Mesothelial cell of epicardium (in vitro differentiated cells): Measurements from ENCODE around the gene NXNL2. TPM values are rescaled to one million over a fixed set of nuclear protein-coding genes. Genes with fewer than 3 reads are reported as not detected.

ENCODE experiments used
- DNase-seq, 2 experiments: peaks; one replicate each; pipeline ENCODE4 v3.0.0; 2021; ENCODE audit warnings: low spot score in 2 of 2; ENCODE audit not compliant: unreplicated experiment in 2 of 2
- H3K27ac Mint-ChIP-seq: 2 replicates; pipeline ENCODE4 v1.8.0; 2021; ENCODE audit warnings: mixed read lengths
- H3K27me3 Mint-ChIP-seq: 2 replicates; pipeline ENCODE4 v1.8.0; 2021; ENCODE audit warnings: low read depth, mixed read lengths
- H3K36me3 Mint-ChIP-seq: 2 replicates; pipeline ENCODE4 v1.8.0; 2021; ENCODE audit warnings: mixed read lengths
- H3K4me1 Mint-ChIP-seq: 2 replicates; pipeline ENCODE4 v1.8.0; 2021; ENCODE audit warnings: mixed read lengths
- H3K4me3 Mint-ChIP-seq: 2 replicates; pipeline ENCODE4 v1.8.0; 2021; ENCODE audit warnings: mild to moderate bottlenecking, moderate library complexity, mixed read lengths
- H3K9me3 Mint-ChIP-seq: 2 replicates; pipeline ENCODE4 v1.8.0; 2021; ENCODE audit warnings: mixed read lengths
- total RNA-seq: library from RNA; stranded (reverse); gene quantifications from 3 replicates; pipeline ENCODE4 v1.2.1, GENCODE V29; 2021
- TF ChIP-seq, protein P1 (sequence below): fragments of 200-600 bp; sonication (generic); IDR thresholded peaks from one replicate; pipeline ENCODE4 v1.5.0; 2021; ENCODE audit warnings: antibody characterized with exemption; ENCODE audit not compliant: unreplicated experiment

The NXNL2 gene
- total RNA-seq, 1 donor from 2014 or later = 2.2 TPM

DNA sequence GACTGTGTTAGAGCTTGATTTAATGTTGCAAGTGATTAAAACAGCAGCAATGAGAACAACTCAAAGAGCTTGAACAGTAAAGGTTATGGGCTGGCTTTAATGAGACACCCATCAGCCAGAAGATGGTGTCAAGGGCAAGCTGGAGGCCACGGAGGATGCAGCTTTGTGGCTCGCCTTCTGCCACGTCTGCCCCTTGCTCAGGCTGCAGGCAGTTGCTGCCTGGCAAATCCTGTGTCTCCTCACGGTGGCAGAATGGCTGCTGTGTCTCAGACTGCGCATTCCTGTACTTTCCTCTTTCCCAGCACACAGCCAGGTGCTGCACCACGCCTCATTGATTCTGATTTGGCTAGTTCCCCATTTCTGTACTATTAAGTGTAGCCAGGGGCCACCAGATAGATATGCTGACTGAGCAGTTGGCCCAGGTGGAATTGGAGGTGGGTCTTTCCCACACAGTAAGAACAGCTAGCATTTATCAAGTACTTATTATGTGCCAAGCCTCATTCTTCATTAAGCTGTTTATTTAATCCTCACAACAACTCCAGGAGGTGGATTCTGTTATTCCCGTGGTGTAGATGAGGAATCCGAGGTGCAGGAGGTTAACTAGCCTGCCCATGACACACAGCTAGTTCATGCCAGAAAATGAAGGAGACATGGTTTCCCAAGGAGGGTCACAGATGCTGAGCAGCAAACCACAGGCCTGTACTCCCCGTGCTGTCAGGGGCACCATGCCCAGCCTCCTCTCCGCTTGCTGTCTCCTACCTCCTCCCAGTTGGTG, 3.5 kb downstream of the NXNL2 start:
- DNase-seq = no peak
- Mint-ChIP-seq H3K4me3 (no peak overlapping the region), H3K9me3 (no peaks in the 10 kb centered on the region), H3K27ac (no peak overlapping the region), H3K27me3 (no peaks in the 10 kb centered on the region), H3K36me3 (no peaks in the 10 kb centered on the region), H3K4me1 (peaks cover 21% of the 10 kb centered on the region)
- TF ChIP-seq, protein P1, sequence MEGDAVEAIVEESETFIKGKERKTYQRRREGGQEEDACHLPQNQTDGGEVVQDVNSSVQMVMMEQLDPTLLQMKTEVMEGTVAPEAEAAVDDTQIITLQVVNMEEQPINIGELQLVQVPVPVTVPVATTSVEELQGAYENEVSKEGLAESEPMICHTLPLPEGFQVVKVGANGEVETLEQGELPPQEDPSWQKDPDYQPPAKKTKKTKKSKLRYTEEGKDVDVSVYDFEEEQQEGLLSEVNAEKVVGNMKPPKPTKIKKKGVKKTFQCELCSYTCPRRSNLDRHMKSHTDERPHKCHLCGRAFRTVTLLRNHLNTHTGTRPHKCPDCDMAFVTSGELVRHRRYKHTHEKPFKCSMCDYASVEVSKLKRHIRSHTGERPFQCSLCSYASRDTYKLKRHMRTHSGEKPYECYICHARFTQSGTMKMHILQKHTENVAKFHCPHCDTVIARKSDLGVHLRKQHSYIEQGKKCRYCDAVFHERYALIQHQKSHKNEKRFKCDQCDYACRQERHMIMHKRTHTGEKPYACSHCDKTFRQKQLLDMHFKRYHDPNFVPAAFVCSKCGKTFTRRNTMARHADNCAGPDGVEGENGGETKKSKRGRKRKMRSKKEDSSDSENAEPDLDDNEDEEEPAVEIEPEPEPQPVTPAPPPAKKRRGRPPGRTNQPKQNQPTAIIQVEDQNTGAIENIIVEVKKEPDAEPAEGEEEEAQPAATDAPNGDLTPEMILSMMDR = no peak

DNA sequence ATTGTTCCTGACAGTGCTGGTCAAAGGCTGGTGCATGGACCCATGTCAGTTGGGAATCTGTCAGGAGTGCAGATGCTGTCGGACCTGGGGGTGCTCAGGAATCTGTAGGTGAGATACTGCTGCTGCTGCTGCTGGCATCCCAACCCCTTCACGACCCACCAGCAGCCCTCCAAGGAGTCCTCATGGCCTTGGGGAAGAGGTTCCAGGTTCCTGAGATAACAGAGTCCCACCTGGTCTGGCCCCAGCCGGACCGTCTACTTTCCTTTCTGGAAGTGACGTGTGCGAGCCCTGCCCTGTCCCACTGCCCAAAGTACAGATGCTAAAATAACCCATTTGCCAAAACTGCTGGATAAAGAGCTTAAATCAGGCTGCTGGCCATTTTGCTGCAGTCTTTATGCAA, 4.3 kb downstream of the NXNL2 start:
- no peaks in the 10 kb centered on the region for H3K9me3 Mint-ChIP-seq
- H3K4me3 Mint-ChIP-seq = no peak overlapping the region
- no peak for DNase-seq
- H3K27me3 Mint-ChIP-seq = no peaks in the 10 kb centered on the region
- no peaks in the 10 kb centered on the region for H3K36me3 Mint-ChIP-seq
- no peak overlapping the region for H3K27ac Mint-ChIP-seq
- TF ChIP-seq, protein P1 = no peak
- peaks cover 16% of the 10 kb centered on the region for H3K4me1 Mint-ChIP-seq

DNA sequence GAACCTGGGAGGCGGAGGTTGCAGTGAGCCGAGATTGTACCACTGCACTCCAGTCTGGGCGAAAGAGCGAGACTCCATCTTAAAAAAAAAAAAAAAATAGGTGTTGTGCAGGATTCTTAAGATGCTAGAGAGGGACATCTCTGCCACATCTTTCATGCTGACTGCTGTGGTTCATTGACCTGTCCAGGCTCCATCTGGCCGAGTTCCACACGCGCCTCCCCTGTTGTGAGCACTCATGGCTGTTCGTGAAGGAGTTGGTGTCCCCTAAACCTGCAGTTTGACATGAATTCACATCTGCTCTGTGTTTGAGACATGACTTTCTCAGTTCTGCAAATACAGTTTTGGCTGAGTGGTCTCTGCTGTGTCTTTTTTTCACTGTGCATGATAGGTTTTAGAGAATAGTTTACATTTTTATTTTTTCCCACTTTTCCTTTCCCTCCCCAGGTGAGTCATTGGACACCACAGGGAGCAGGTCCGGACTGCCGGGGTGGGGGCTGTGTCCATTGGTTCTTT, 5.3 kb downstream of the NXNL2 start:
- TF ChIP-seq, protein P1 = no peak
- no peaks in the 10 kb centered on the region for H3K9me3 Mint-ChIP-seq
- H3K27me3 Mint-ChIP-seq = no peaks in the 10 kb centered on the region
- DNase-seq = no peak
- H3K36me3 Mint-ChIP-seq = no peaks in the 10 kb centered on the region
- no peak overlapping the region for H3K27ac Mint-ChIP-seq
- H3K4me1 Mint-ChIP-seq = peaks cover 22% of the 10 kb centered on the region
- H3K4me3 Mint-ChIP-seq = no peak overlapping the region

DNA sequence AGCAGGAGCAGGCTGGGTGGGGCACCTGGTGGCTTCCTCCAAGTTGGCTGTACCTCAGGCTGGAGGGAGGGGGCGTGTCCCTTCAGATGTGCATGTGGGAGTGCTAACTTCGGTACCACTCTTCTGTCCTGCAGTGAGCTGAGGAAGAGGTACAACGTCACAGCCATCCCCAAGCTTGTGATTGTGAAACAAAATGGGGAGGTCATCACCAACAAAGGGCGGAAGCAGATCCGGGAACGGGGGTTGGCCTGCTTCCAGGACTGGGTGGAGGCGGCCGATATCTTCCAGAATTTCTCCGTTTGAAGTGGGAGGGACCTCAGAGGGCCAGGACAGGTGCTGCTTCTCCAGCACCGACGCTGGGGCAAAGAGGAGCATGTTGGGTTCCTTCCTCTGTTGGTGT, 9.3 kb downstream of the NXNL2 start:
- H3K9me3 Mint-ChIP-seq = peaks cover 7% of the 10 kb centered on the region

DNA sequence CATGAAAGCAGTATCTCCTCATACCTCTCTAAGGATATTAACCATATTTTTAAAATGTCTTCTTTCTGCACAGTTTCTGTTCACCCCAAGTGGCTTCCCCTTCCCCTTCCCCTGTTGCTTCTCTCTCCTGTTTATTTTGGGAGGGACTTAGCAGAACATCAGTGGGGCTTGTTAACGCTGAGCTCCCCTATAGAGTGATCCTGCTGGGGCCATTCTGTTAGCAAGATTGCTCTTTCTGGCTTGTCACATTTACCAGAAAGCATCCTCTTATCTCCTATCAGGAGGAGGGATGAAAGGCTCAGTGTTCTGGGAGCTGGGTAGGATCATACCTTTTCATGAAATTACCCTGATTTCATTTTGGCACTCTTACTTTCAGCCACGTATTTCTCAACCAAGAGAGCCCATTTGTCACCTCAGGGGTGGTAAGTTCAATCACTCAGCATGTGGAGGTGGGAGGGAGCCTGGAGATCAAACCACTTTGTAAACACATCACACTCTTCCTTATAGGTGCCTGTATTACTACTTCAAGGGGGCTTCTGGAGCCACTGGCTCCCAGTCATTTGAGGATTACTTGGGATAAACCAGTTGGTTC, 16.7 kb downstream of the NXNL2 start:
- TF ChIP-seq, protein P1 = no peak
- no peak for DNase-seq
- Mint-ChIP-seq H3K27me3 (no peaks in the 10 kb centered on the region), H3K4me3 (no peak overlapping the region), H3K27ac (peak overlapping the region; percentile 14), H3K4me1 (peaks cover 36% of the 10 kb centered on the region), H3K36me3 (peaks cover 6% of the 10 kb centered on the region), H3K9me3 (peaks cover 11% of the 10 kb centered on the region)

More for the DNA sequence above, 9.3 kb downstream of the NXNL2 start:
- peaks cover 6% of the 10 kb centered on the region for H3K36me3 Mint-ChIP-seq
- H3K27me3 Mint-ChIP-seq = no peaks in the 10 kb centered on the region
- no peak overlapping the region for H3K27ac Mint-ChIP-seq
- no peak for DNase-seq
- TF ChIP-seq, protein P1 = no peak
- H3K4me3 Mint-ChIP-seq = no peak overlapping the region
- H3K4me1 Mint-ChIP-seq = peaks cover 7% of the 10 kb centered on the region
